IMR-90 (cell line): ENCODE measurements around the gene TPSAB1.

Experiments
- BHLHE40 ChIP-seq: fragments of 150-350 bp; IDR thresholded peaks from 2 replicates; pipeline ENCODE4 v1.6.1; 2016; ENCODE audit warnings: mild to moderate bottlenecking, low read depth, low read length
- CEBPB ChIP-seq: IDR thresholded peaks from 2 replicates; pipeline ENCODE4 v1.6.1; 2012; ENCODE audit warnings: low read depth, low read length, improper control_type of control experiment
- CHD1 ChIP-seq: IDR thresholded peaks from 2 replicates; pipeline ENCODE4 v1.6.1; 2012; ENCODE audit warnings: low read depth, low read length, improper control_type of control experiment
- CTCF ChIP-seq: conservative IDR thresholded peaks from 2 replicates; pipeline ENCODE4 v1.5.1; 2012; ENCODE audit warnings: mild to moderate bottlenecking, low read depth, low read length, improper control_type of control experiment
- ELK1 ChIP-seq: fragments of 150-350 bp; IDR thresholded peaks from 2 replicates; pipeline ENCODE4 v1.6.1; 2016; ENCODE audit warnings: low read depth, mild to moderate bottlenecking, low read length, moderate library complexity, borderline replicate concordance
- FOS ChIP-seq: fragments of 150-350 bp; IDR thresholded peaks from 2 replicates; pipeline ENCODE4 v1.6.1; 2016; ENCODE audit warnings: low read depth, low read length
- MAZ ChIP-seq: IDR thresholded peaks from 2 replicates; pipeline ENCODE4 v1.6.1; 2012; ENCODE audit warnings: low read depth, mild to moderate bottlenecking, low read length, improper control_type of control experiment, moderate library complexity, borderline replicate concordance
- NFE2L2 ChIP-seq: fragments of 150-350 bp; IDR thresholded peaks from 2 replicates; pipeline ENCODE4 v1.6.1; 2016; ENCODE audit warnings: low read depth, mild to moderate bottlenecking, low read length
- POLR2A ChIP-seq: IDR thresholded peaks from 2 replicates; pipeline ENCODE4 v1.6.1; 2012; ENCODE audit warnings: mild to moderate bottlenecking, low read depth, low read length
- RAD21 ChIP-seq: IDR thresholded peaks from 2 replicates; pipeline ENCODE4 v1.6.1; 2012; ENCODE audit warnings: low read length, improper control_type of control experiment
- RFX5 ChIP-seq: IDR thresholded peaks from 2 replicates; pipeline ENCODE4 v1.8.0; 2012; ENCODE audit warnings: low read depth, mild to moderate bottlenecking, low read length, moderate library complexity

- no peak for TF ChIP-seq POLR2A
- TF ChIP-seq MAZ, result no peak
- TF ChIP-seq ELK1, result no peak
- TF ChIP-seq CTCF, result no peak
- no peak for TF ChIP-seq CEBPB
- TF ChIP-seq CHD1, result no peak
- TF ChIP-seq BHLHE40, result no peak
- TF ChIP-seq RAD21, result no peak
- TF ChIP-seq NFE2L2, result no peak
- no peak for TF ChIP-seq FOS
- no peak for TF ChIP-seq RFX5
Observed at GRCh38 chr16:1275791-1276579, 35.5 kb downstream of the TPSAB1 start.
